ENCODE data around the gene MON1A.

DNA sequence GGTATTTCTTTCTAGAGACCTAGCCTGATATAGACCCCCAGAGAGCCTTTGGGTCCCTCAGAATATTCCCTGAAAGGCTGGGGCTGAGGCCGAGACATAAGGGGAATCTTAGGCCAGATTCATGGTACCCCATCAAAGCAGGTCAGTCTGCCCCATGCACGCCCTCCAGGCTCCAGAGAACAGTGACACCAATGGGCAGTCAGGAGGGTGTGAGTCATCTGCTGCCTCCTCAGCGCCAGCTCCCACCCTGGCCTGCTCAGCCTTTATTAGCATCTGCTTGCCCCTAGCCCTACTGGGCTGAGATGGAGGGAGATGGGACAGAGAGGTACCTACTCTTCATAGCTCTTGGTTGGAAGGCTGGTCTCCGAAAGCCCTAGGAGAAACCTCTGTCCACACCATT is 45.6 kb downstream of the MON1A start:
- TF ChIP-seq POLR2AphosphoS5 (IDR thresholded peaks at IDR 0.05; ENCODE audit: low read depth, low read length), result no peak
- TF ChIP-seq, protein P1, sequence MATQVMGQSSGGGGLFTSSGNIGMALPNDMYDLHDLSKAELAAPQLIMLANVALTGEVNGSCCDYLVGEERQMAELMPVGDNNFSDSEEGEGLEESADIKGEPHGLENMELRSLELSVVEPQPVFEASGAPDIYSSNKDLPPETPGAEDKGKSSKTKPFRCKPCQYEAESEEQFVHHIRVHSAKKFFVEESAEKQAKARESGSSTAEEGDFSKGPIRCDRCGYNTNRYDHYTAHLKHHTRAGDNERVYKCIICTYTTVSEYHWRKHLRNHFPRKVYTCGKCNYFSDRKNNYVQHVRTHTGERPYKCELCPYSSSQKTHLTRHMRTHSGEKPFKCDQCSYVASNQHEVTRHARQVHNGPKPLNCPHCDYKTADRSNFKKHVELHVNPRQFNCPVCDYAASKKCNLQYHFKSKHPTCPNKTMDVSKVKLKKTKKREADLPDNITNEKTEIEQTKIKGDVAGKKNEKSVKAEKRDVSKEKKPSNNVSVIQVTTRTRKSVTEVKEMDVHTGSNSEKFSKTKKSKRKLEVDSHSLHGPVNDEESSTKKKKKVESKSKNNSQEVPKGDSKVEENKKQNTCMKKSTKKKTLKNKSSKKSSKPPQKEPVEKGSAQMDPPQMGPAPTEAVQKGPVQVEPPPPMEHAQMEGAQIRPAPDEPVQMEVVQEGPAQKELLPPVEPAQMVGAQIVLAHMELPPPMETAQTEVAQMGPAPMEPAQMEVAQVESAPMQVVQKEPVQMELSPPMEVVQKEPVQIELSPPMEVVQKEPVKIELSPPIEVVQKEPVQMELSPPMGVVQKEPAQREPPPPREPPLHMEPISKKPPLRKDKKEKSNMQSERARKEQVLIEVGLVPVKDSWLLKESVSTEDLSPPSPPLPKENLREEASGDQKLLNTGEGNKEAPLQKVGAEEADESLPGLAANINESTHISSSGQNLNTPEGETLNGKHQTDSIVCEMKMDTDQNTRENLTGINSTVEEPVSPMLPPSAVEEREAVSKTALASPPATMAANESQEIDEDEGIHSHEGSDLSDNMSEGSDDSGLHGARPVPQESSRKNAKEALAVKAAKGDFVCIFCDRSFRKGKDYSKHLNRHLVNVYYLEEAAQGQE (IDR thresholded peaks at IDR 0.05; ENCODE audit: insufficient read depth in 1 of 2, low read depth in 2 of 2, low read length in 2 of 2), result no peak
- TF ChIP-seq SIN3A (IDR thresholded peaks at IDR 0.05; ENCODE audit: borderline replicate concordance, insufficient read depth, low read length), result no peak

Measured in PFSK-1 (cell line).